Sigmoid colon (tissue), 3 donors: ENCODE measurements around the gene SLC35F1.

Experiments
- POLR2A ChIP-seq, 2 donors: fragments of 450-650 bp; IDR thresholded peaks; one replicate each; pipeline ENCODE4 v1.6.1; 2016; ENCODE audit warnings: antibody characterized with exemption in 2 of 2, mild to moderate bottlenecking in 2 of 2, moderate library complexity in 2 of 2
- TF ChIP-seq, protein P1 (sequence below), 4 experiments: fragments of 450-650 bp in 3 of 4; fragments of 200-600 bp in 1 of 4; IDR thresholded peaks; one replicate each; pipeline ENCODE4 v1.5.1; 2016 to 2019; ENCODE audit warnings: antibody characterized with exemption in 4 of 4, mild to moderate bottlenecking in 3 of 4, moderate library complexity in 2 of 4

DNA sequence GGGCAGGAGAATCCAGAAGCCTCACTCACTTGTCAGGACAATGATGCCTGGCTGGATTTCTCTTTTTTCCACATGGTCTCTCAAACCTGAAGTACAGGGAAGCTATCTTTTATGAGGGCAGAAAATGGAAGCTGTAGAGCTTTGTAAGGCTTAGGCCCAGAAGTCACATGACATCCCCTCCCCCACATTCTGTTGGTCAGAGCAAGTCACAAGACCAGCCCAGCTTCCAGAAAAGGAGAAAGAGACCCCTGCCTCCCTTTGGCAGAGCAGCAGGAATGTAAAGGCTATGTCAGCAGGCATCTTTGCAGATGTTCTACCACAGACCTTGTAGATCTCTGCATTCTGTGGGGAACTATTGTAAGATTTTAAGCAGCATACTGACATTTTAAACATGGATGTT, 245.5 kb downstream of the SLC35F1 start:
- TF ChIP-seq, protein P1, sequence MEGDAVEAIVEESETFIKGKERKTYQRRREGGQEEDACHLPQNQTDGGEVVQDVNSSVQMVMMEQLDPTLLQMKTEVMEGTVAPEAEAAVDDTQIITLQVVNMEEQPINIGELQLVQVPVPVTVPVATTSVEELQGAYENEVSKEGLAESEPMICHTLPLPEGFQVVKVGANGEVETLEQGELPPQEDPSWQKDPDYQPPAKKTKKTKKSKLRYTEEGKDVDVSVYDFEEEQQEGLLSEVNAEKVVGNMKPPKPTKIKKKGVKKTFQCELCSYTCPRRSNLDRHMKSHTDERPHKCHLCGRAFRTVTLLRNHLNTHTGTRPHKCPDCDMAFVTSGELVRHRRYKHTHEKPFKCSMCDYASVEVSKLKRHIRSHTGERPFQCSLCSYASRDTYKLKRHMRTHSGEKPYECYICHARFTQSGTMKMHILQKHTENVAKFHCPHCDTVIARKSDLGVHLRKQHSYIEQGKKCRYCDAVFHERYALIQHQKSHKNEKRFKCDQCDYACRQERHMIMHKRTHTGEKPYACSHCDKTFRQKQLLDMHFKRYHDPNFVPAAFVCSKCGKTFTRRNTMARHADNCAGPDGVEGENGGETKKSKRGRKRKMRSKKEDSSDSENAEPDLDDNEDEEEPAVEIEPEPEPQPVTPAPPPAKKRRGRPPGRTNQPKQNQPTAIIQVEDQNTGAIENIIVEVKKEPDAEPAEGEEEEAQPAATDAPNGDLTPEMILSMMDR (IDR thresholded peaks at IDR 0.05): no peak
- no peak for TF ChIP-seq POLR2A (IDR thresholded peaks at IDR 0.05)
